ENCODE results near the gene MCM7. TPM values are rescaled to one million over a fixed set of nuclear protein-coding genes. Genes with fewer than 3 reads are reported as not detected.
A peak's percentile ranks its signal among the peaks of the same experiment; 100 is the strongest.

MCM7 gene
- total RNA-seq, 1 donor from 2014 or later: 389 TPM

DNA sequence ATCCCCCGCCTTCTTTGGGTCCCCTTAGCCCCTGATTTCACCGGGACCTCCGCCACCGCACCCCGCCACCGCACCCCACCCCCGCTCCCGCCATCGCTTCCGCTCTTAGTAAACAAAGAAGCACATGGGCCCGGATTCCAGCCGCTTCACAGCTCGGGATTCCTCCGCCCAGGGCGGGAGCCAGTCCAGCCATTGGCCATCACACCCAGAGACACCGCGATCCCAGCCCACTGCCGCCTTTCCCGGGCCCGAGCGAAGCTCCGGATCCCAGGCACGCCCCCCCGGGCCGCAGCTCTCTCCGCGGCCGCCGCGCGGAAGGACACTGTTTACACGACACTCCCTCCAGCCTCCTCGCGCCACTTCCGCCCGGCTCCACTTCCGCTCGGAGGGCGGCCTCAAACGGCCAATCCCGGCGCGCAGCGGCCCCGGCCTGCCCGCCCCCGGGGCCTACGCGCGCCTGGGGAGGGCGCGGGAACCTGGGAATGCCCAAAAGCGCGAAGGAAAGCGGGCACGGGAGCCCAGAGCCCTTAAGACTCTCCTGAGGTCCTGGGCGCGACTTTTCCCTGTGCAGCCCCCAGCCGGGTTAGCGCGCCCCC, 679 bp downstream of the MCM7 start:
- H3K27ac Mint-ChIP-seq: peak overlapping the region; percentile 93
- peaks cover 39% of the 10 kb centered on the region for H3K4me1 Mint-ChIP-seq (ENCODE audit: low read depth)
- H3K36me3 Mint-ChIP-seq (ENCODE audit: low read depth): peaks cover 58% of the 10 kb centered on the region
- intact Hi-C loops (cut with micrococcal nuclease): loop anchor here (1.0 to 2.0 kb wide), 6 partner anchors 11 to 328 kb away; partner anchors contain the start of genes MEPCE and ZCWPW1
- peak overlapping the region; percentile 93 for H3K4me3 Mint-ChIP-seq (ENCODE audit: low read depth)
- DNase-seq (ENCODE audit: low spot score): peak; percentile 88
- no peaks in the 10 kb centered on the region for H3K27me3 Mint-ChIP-seq (ENCODE audit: low read depth)
- H3K9me3 Mint-ChIP-seq: no peaks in the 10 kb centered on the region

DNA sequence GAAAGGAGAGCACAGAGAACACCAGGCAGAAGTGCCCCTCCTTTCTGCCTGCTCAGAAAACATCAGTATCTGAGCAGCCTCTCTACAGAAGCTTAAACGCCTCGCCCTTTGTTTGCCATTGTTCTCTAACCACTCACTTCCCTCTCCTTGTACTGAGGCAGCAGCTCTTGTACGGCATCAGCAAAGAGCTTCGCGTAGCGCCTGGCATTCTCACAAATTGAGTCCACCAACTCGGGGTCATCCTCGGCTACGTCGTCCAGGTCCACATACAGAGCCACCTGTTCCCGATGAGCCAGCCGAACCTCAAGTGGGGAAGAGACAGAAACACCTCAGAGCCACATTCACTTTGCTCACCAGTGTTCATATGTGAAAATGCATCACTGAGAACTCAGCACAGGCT, 1.7 kb downstream of the MCM7 start:
- Mint-ChIP-seq H3K4me3 (ENCODE audit: low read depth) (peak overlapping the region; percentile 93), H3K4me1 (ENCODE audit: low read depth) (peaks cover 41% of the 10 kb centered on the region)
- intact Hi-C loops (cut with micrococcal nuclease): no loop called here

DNA sequence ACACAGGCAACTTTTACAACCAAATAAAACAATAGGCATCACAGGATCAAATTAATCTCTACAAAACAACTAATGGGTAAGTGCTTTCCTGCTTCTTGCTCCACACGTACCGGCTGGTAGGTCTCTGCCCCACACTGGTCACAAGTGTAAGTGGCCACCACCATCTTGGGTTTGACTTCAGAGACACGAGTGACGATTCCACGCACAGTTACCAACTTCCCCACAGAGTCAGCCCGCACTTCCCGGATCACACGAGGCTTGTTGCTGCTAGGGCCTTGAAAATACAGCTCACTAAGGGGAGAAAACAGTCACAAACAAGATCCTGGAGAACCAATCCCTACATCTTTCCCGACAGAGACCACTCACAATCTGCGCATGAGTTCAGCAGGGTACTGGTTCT, 2.3 kb downstream of the MCM7 start:
- DNase-seq (ENCODE audit: low spot score): no peak
- Mint-ChIP-seq H3K36me3 (ENCODE audit: low read depth) (peaks cover 73% of the 10 kb centered on the region), H3K27ac (peak overlapping the region; percentile 46), H3K9me3 (no peaks in the 10 kb centered on the region), H3K4me1 (ENCODE audit: low read depth) (peaks cover 40% of the 10 kb centered on the region), H3K27me3 (ENCODE audit: low read depth) (no peaks in the 10 kb centered on the region), H3K4me3 (ENCODE audit: low read depth) (peak overlapping the region; percentile 93)
- intact Hi-C loops (cut with micrococcal nuclease): no loop called here

More for the DNA sequence above, 1.7 kb downstream of the MCM7 start:
- Mint-ChIP-seq H3K36me3 (ENCODE audit: low read depth) (peaks cover 69% of the 10 kb centered on the region), H3K9me3 (no peaks in the 10 kb centered on the region), H3K27ac (peak overlapping the region; percentile 93), H3K27me3 (ENCODE audit: low read depth) (no peaks in the 10 kb centered on the region)
- no peak for DNase-seq (ENCODE audit: low spot score)

DNA sequence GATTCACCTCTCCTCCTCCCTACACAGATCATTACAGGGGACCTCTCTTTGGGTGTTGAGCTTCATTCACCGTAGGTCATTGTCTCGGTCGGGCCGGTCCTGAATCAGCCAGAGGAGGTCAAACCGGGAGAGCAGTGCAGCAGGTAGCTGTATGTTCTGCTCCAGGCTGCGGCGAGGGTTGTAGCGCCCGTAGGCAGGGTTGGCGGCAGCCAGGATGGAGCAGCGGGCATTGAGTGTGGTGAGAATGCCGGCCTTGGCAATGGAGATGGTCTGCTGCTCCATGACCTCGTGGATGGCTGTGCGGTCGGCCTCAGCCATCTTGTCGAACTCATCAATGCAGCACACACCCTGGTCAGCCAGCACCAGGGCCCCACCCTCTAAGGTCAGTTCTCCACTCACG, 5.5 kb downstream of the MCM7 start:
- no peaks in the 10 kb centered on the region for H3K27me3 Mint-ChIP-seq (ENCODE audit: low read depth)
- intact Hi-C loops (cut with micrococcal nuclease): no loop called here
- peaks cover 33% of the 10 kb centered on the region for H3K4me1 Mint-ChIP-seq (ENCODE audit: low read depth)
- no peak overlapping the region for H3K27ac Mint-ChIP-seq
- no peak overlapping the region for H3K4me3 Mint-ChIP-seq (ENCODE audit: low read depth)
- DNase-seq (ENCODE audit: low spot score): no peak
- H3K9me3 Mint-ChIP-seq: no peaks in the 10 kb centered on the region
- H3K36me3 Mint-ChIP-seq (ENCODE audit: low read depth): peaks cover 96% of the 10 kb centered on the region

DNA sequence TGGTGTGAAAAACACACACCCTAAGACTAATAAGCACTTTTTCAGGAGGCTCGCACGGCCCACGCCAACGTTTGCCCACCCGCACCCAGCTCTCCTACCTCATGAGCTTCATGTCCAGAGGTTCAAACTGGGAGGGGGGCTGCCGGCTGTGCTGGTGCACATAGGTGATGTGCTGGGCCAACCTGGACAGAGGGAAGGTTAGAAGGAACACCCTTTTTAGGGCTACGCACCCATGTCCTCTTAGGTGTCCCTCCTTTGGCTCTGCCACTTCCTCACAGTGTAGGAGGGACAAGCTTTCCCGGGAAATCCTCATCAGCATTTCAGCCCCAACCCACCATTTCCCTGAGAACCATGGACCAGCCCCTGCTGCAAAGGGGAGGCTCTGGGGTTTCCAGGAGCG, 5.9 kb downstream of the MCM7 start:
- intact Hi-C loops (cut with micrococcal nuclease): no loop called here
- Mint-ChIP-seq H3K27me3 (ENCODE audit: low read depth) (no peaks in the 10 kb centered on the region), H3K4me1 (ENCODE audit: low read depth) (peaks cover 37% of the 10 kb centered on the region), H3K27ac (no peak overlapping the region), H3K36me3 (ENCODE audit: low read depth) (peaks cover 97% of the 10 kb centered on the region), H3K4me3 (ENCODE audit: low read depth) (no peak overlapping the region), H3K9me3 (no peaks in the 10 kb centered on the region)
- no peak for DNase-seq (ENCODE audit: low spot score)

DNA sequence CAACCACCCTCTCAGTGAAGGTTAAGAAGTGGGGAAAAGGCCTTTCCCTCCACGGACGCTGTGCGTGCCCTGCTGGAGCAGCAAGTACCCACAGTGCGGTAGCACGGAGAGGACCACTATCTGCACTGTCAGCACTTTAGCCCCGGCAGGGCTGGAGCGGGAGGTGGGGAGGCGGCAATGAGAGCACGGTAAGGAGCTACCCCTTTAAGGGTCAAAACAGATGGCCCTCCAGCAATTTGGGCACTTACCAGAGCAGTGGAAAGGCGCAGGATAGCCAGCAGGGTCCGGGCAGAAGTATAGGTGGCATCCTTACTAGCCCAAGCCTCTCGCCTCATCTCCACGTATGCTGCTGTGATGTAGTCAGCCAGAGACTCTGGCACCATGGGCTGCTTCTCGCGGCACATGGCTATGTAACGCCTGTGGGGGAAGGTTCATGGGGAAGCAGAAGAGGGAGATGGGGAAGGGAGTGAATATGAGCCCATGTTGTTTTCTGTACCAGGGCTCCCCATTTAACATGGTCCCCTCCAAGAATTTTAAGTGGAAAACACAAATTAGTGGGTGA, 7.2 kb downstream of the MCM7 start:
- H3K27ac Mint-ChIP-seq: no peak overlapping the region
- intact Hi-C loops (cut with micrococcal nuclease): no loop called here
- H3K4me1 Mint-ChIP-seq (ENCODE audit: low read depth): peaks cover 33% of the 10 kb centered on the region
- no peak for DNase-seq (ENCODE audit: low spot score)
- H3K27me3 Mint-ChIP-seq (ENCODE audit: low read depth): no peaks in the 10 kb centered on the region
- H3K36me3 Mint-ChIP-seq (ENCODE audit: low read depth): peaks cover 91% of the 10 kb centered on the region
- H3K9me3 Mint-ChIP-seq: no peaks in the 10 kb centered on the region
- no peak overlapping the region for H3K4me3 Mint-ChIP-seq (ENCODE audit: low read depth)

DNA sequence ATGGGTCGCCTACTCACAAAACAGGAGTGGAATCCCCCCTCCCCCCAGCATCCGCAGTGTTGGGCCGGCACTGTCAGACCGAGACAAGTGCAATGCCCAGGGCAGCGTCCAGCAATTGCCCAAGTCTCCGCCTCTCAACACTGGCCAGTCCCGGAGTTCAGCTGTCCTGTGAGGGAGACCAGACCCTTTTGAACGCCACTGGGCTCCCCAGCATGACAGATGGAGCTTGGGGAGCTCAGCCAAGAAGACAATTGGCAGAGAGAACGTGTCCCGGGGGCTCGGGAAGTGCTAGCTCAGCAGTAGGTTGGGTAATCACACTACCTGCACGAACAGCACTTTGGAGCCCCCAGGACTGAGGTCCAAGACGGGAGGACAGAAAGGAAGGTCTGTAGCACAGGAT, 7.7 kb downstream of the MCM7 start:
- H3K27me3 Mint-ChIP-seq (ENCODE audit: low read depth): no peaks in the 10 kb centered on the region
- peaks cover 29% of the 10 kb centered on the region for H3K4me1 Mint-ChIP-seq (ENCODE audit: low read depth)
- DNase-seq (ENCODE audit: low spot score): no peak
- H3K4me3 Mint-ChIP-seq (ENCODE audit: low read depth): no peak overlapping the region
- no peak overlapping the region for H3K27ac Mint-ChIP-seq
- H3K36me3 Mint-ChIP-seq (ENCODE audit: low read depth): peaks cover 86% of the 10 kb centered on the region
- no peaks in the 10 kb centered on the region for H3K9me3 Mint-ChIP-seq
- intact Hi-C loops (cut with micrococcal nuclease): no loop called here

DNA sequence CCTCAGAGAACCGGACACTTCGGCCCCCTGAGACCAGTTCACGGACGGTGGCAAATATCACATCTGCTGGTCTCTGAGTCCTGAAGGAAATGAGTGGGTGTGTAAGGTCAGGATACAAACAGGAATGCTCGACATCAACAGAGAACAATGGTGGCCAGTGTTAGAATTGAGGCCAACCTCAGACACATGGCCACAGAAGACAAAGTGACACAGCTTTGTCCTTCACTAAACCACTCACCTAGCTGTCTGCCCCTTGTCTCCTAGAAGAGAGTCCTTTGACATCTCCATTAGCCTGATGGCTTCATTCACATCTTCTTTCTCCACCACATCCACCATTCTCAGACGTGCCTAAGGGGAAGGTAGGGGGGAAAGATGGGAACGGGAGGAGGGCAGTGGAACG, 8.1 kb downstream of the MCM7 start:
- no peak for DNase-seq (ENCODE audit: low spot score)
- no peaks in the 10 kb centered on the region for H3K27me3 Mint-ChIP-seq (ENCODE audit: low read depth)
- peaks cover 81% of the 10 kb centered on the region for H3K36me3 Mint-ChIP-seq (ENCODE audit: low read depth)
- no peaks in the 10 kb centered on the region for H3K9me3 Mint-ChIP-seq
- intact Hi-C loops (cut with micrococcal nuclease): no loop called here
- peaks cover 29% of the 10 kb centered on the region for H3K4me1 Mint-ChIP-seq (ENCODE audit: low read depth)
- H3K27ac Mint-ChIP-seq: no peak overlapping the region
- H3K4me3 Mint-ChIP-seq (ENCODE audit: low read depth): no peak overlapping the region

DNA sequence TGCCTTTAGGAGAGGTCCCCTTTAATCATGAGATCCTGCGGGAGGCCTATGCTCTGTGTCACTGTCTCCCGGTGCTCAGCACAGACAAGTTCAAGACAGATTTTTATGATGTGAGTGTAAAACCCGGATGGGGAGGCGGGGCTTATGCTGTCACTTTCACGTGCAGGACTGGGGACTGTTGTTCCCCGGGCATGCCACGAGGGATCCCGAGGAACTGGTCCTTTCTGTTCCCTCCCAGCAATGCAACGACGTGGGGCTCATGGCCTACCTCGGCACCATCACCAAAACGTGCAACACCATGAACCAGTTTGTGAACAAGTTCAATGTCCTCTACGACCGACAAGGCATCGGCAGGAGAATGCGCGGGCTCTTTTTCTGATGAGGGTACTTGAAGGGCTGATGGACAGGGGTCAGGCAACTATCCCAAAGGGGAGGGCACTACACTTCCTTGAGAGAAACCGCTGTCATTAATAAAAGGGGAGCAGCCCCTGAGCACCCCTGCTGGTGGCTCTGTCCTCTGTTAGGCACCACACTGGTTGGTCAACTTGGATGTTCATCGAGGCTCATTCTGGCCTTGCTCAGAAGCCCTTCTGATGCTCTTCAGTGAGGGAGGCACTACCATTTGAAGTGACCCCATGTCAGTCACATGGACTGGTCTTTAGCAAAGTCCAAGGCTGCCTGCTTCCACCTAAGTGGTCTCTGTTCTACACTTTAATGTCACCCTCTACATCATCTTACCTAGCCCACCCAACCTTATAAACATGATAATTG, 9.6 kb downstream of the MCM7 start:
- no peaks in the 10 kb centered on the region for H3K9me3 Mint-ChIP-seq
- H3K27ac Mint-ChIP-seq: peak overlapping the region; percentile 29
- no peak overlapping the region for H3K4me3 Mint-ChIP-seq (ENCODE audit: low read depth)
- intact Hi-C loops (cut with micrococcal nuclease): no loop called here
- DNase-seq (ENCODE audit: low spot score): no peak
- H3K4me1 Mint-ChIP-seq (ENCODE audit: low read depth): peaks cover 21% of the 10 kb centered on the region
- H3K36me3 Mint-ChIP-seq (ENCODE audit: low read depth): peaks cover 70% of the 10 kb centered on the region
- no peaks in the 10 kb centered on the region for H3K27me3 Mint-ChIP-seq (ENCODE audit: low read depth)

DNA sequence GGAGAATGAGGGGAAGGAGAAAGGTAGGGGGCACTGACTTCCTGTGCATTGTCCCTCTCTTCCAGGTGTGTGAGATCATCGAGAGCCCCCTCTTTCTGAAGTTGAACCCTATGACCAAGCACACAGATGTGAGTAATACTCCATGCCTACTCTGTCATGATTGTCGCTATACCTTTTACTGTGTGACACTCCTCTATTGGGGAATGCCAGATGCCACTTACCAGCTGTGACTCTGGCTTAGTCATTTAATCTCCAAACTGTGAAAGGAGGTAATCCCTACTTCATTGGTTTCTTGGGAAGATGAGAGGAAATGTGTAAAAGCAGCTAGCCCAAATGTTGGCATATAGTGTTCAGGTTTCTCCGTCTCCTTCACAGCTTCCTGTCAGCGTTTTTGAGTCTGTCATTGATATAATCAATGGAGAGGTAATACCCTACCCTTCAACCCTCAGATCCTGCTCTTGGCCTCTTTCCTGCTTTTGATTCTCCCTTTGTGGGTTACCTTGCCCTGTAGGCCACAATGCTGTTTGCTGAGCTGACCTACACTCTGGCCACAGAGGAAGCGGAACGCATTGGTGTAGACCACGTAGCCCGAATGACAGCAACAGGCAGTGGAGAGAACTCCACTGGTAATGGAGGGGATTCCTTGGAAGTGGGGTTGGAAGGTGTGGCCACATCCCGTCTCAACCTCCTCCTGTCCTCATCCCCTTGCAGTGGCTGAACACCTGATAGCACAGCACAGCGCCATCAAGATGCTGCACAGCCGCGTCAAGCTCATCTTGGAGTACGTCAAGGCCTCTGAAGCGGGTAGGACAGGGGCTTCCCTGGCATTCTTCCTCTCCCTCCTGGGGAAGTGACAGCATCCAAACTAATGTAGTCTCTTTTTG, 10.4 kb downstream of the MCM7 start:
- H3K27me3 Mint-ChIP-seq (ENCODE audit: low read depth): peaks cover under 1% of the 10 kb centered on the region
- no peaks in the 10 kb centered on the region for H3K9me3 Mint-ChIP-seq
- H3K27ac Mint-ChIP-seq: peak overlapping the region; percentile 53
- intact Hi-C loops (cut with micrococcal nuclease): no loop called here
- peaks cover 62% of the 10 kb centered on the region for H3K36me3 Mint-ChIP-seq (ENCODE audit: low read depth)
- peaks cover 19% of the 10 kb centered on the region for H3K4me1 Mint-ChIP-seq (ENCODE audit: low read depth)
- DNase-seq (ENCODE audit: low spot score): no peak
- peak overlapping the region; percentile 34 for H3K4me3 Mint-ChIP-seq (ENCODE audit: low read depth)

DNA sequence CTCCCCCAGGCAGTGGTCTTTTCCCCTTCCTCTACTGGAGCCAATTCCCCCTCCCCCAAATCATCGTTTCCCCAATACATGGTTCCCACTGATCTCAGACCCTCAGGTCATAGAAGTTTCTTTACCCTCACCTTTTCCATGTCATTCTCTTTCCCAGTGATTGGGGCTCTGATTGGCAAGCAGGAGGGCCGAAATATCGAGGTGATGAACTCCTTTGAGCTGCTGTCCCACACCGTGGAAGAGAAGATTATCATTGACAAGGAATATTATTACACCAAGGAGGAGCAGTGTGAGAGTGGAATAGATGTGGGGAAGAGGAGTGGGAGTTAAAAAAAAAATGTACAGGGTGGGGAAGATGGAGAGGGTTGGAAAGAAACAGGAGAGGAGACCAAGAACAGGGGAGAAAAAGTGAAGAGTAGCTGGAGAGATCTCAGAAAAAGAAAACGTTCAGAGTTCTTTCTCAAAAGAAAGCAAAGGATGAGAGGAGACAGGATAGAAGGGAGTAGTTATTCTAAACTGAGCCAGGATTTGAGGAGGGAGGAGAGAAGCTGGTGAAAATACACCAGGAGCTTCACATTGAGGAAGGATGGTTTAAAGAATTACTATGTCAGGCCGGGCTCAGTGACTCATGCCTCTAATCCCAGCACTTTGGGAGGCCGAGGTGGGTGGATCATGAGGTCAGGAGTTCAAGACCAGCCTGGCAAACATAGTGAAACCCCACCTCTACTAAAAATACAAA, 11.6 kb downstream of the MCM7 start:
- DNase-seq (ENCODE audit: low spot score): no peak
- peaks cover 2% of the 10 kb centered on the region for H3K27me3 Mint-ChIP-seq (ENCODE audit: low read depth)
- H3K27ac Mint-ChIP-seq: peak overlapping the region; percentile 89
- peaks cover 51% of the 10 kb centered on the region for H3K36me3 Mint-ChIP-seq (ENCODE audit: low read depth)
- H3K9me3 Mint-ChIP-seq: no peaks in the 10 kb centered on the region
- peak overlapping the region; percentile 87 for H3K4me3 Mint-ChIP-seq (ENCODE audit: low read depth)
- intact Hi-C loops (cut with micrococcal nuclease): loop anchor here (1.0 to 10.0 kb wide), 4 partner anchors 11 to 465 kb away; partner anchors contain the start of genes LAMTOR4 and MBLAC1
- H3K4me1 Mint-ChIP-seq (ENCODE audit: low read depth): peaks cover 18% of the 10 kb centered on the region

Measured in activated T-helper 2 cell treated with anti-CD3 and anti-CD28 coated beads, Interferon-gamma antibody, Interleukin-2, Interleukin-4, amounts not matched to agents 10 μg/mL and 5 μg/mL and 100 μg/mL, durations not matched to agents 14 hours and 24 hours and 36 hours (primary cell).